Glutamatergic neuron (in vitro differentiated cells): ENCODE data around the gene HOXB6. TPM values are rescaled to one million over a fixed set of nuclear protein-coding genes. Genes with fewer than 3 reads are reported as not detected.

Experiments used
- DNase-seq: peaks from one replicate; pipeline ENCODE4 v3.0.0; 2022
- H3K27ac Mint-ChIP-seq: one replicate; pipeline ENCODE4 v1.8.0; 2020; ENCODE audit warnings: mild to moderate bottlenecking, mixed read lengths, inconsistent platforms; ENCODE audit not compliant: unreplicated experiment
- H3K27me3 Mint-ChIP-seq: one replicate; pipeline ENCODE4 v1.8.0; 2020; ENCODE audit warnings: mild to moderate bottlenecking, moderate library complexity, mixed read lengths, inconsistent platforms; ENCODE audit not compliant: unreplicated experiment
- H3K36me3 Mint-ChIP-seq: one replicate; pipeline ENCODE4 v1.8.0; 2020; ENCODE audit warnings: mild to moderate bottlenecking, mixed read lengths, inconsistent platforms; ENCODE audit not compliant: unreplicated experiment
- H3K4me1 Mint-ChIP-seq: one replicate; pipeline ENCODE4 v1.8.0; 2020; ENCODE audit warnings: mild to moderate bottlenecking, low read depth, mixed read lengths, inconsistent platforms; ENCODE audit not compliant: unreplicated experiment
- H3K4me3 Mint-ChIP-seq: one replicate; pipeline ENCODE4 v1.8.0; 2020; ENCODE audit warnings: mild to moderate bottlenecking, mixed read lengths, inconsistent platforms; ENCODE audit not compliant: unreplicated experiment
- H3K9me3 Mint-ChIP-seq: one replicate; pipeline ENCODE4 v1.8.0; 2020; ENCODE audit warnings: mild to moderate bottlenecking, moderate library complexity, mixed read lengths, inconsistent platforms; ENCODE audit not compliant: unreplicated experiment
- CTCF ChIP-seq: fragments of 200-600 bp; sonication (generic); IDR thresholded peaks from one replicate; pipeline ENCODE4 v1.5.0; 2021; ENCODE audit not compliant: partially characterized antibody, unreplicated experiment
- total RNA-seq: library from RNA; stranded (reverse); fragmentation: NEBNext Ultra II Directional; extraction: Animal tissue kit (Norgen Biotek cat#: 25700); gene quantifications from one replicate; pipeline ENCODE4 v1.2.1, GENCODE V29; 2021; ENCODE audit not compliant: unreplicated experiment

HOXB6 gene
- total RNA-seq, 1 donor from 2014 or later: not detected

GRCh38 chr17:48630925-48631692 is 26.3 kb upstream of the HOXB6 start:
- H3K36me3 Mint-ChIP-seq: no peaks in the 10 kb centered on the region
- H3K9me3 Mint-ChIP-seq: peaks cover 6% of the 10 kb centered on the region
- H3K4me3 Mint-ChIP-seq: no peak overlapping the region
- peaks cover 34% of the 10 kb centered on the region for H3K27me3 Mint-ChIP-seq
- no peak overlapping the region for H3K27ac Mint-ChIP-seq
- TF ChIP-seq CTCF: no peak
- H3K4me1 Mint-ChIP-seq: no peaks in the 10 kb centered on the region
- no peak for DNase-seq

GRCh38 chr17:48630009-48630924 is 25.5 kb upstream of the HOXB6 start:
- Mint-ChIP-seq H3K9me3 (peaks cover 6% of the 10 kb centered on the region), H3K27me3 (peaks cover 30% of the 10 kb centered on the region), H3K36me3 (no peaks in the 10 kb centered on the region), H3K4me1 (no peaks in the 10 kb centered on the region), H3K4me3 (no peak overlapping the region), H3K27ac (no peak overlapping the region)
- no peak for TF ChIP-seq CTCF
- DNase-seq: no peak

GRCh38 chr17:48629411-48629759 is 24.6 kb upstream of the HOXB6 start:
- no peaks in the 10 kb centered on the region for H3K4me1 Mint-ChIP-seq
- H3K9me3 Mint-ChIP-seq: peaks cover 5% of the 10 kb centered on the region
- H3K27me3 Mint-ChIP-seq: peaks cover 25% of the 10 kb centered on the region

GRCh38 chr17:48628649-48629410 is 24.0 kb upstream of the HOXB6 start:
- Mint-ChIP-seq H3K27me3 (peaks cover 26% of the 10 kb centered on the region), H3K9me3 (peaks cover 5% of the 10 kb centered on the region), H3K36me3 (no peaks in the 10 kb centered on the region), H3K4me1 (no peaks in the 10 kb centered on the region), H3K4me3 (no peak overlapping the region), H3K27ac (no peak overlapping the region)
- no peak for TF ChIP-seq CTCF
- DNase-seq: no peak

More at GRCh38 chr17:48629411-48629759, 24.6 kb upstream of the HOXB6 start:
- no peak for DNase-seq
- no peak for TF ChIP-seq CTCF
- Mint-ChIP-seq H3K4me3 (no peak overlapping the region), H3K36me3 (no peaks in the 10 kb centered on the region), H3K27ac (no peak overlapping the region)
